HG03558 (cell line): Measurements from ENCODE around the gene KIF12.
"Not testable (repeated sequence)": the region's sequence is repeated elsewhere in the genome, so short reads cannot be mapped to it uniquely, and the experiment has no call there.

Source experiments
- ATAC-seq: cut with Tn5 transposase; IDR thresholded peaks from one replicate; pipeline ENCODE4 v1.9.1; 2021; ENCODE audit warnings: moderate number of reproducible peaks; ENCODE audit not compliant: unreplicated experiment; ENCODE audit errors: extremely low read depth

Gene KIF12

GRCh38 chr9:114087721-114088120 is 11.4 kb downstream of the KIF12 start:
- ATAC-seq, result no peak

GRCh38 chr9:114086607-114087006 is 12.5 kb downstream of the KIF12 start:
- ATAC-seq, result no peak

GRCh38 chr9:114086009-114086408 is 13.1 kb downstream of the KIF12 start:
- ATAC-seq, result no peak

GRCh38 chr9:114085387-114085789 is 13.7 kb downstream of the KIF12 start:
- ATAC-seq, result no peak

- ATAC-seq, result no peak
Observed at GRCh38 chr9:114084282-114085073, 14.6 kb downstream of the KIF12 start.

- ATAC-seq, result no peak
Observed at GRCh38 chr9:114083666-114084065, 15.4 kb downstream of the KIF12 start.

GRCh38 chr9:114082763-114083412 is 16.2 kb downstream of the KIF12 start:
- ATAC-seq, result not testable (repeated sequence)

- no peak for ATAC-seq
Observed at GRCh38 chr9:114082017-114082762, 16.9 kb downstream of the KIF12 start.

- ATAC-seq, result no peak
Observed at GRCh38 chr9:114081441-114082016, 17.6 kb downstream of the KIF12 start.

- ATAC-seq, result no peak
Observed at GRCh38 chr9:114080773-114081440, 18.2 kb downstream of the KIF12 start.

GRCh38 chr9:114080195-114080772 is 18.8 kb downstream of the KIF12 start:
- ATAC-seq, result no peak

- no peak for ATAC-seq
Observed at GRCh38 chr9:114078781-114079156, 20.3 kb downstream of the KIF12 start.

- ATAC-seq, result no peak
Observed at GRCh38 chr9:114078021-114078780, 20.9 kb downstream of the KIF12 start, which contains the start of gene AMBP. Gene AMBP, minus strand, starts transcription at chr9:114078300. Its CDS starts 91 bp downstream, at chr9:114078209.

- ATAC-seq, result no peak
Observed at GRCh38 chr9:114077162-114077837, 21.8 kb downstream of the KIF12 start.

- ATAC-seq, result no peak
Observed at GRCh38 chr9:114076237-114077161, 22.6 kb downstream of the KIF12 start.

GRCh38 chr9:114075602-114076001 is 23.5 kb downstream of the KIF12 start:
- no peak for ATAC-seq
